Right lobe of liver (tissue), 6 donors: ENCODE results near the gene USP4. TPM values are rescaled to one million over a fixed set of nuclear protein-coding genes. Genes with fewer than 3 reads are reported as not detected.

ENCODE experiments used
- ATAC-seq, 4 donors: fragments of 200-7000 bp; cut with Tn5 transposase; one replicate each; pipeline ENCODE4 v1.9.1; 2020; ENCODE audit warnings: mild to moderate bottlenecking in 4 of 4, moderate library complexity in 4 of 4
- DNase-seq, 3 donors: peaks; one replicate each; pipeline ENCODE4 v3.0.0-alpha.2; 2020
- H3K27ac ChIP-seq, 3 donors: fragments of 200-600 bp; one replicate each; pipeline ENCODE4 v1.8.0; 2022
- H3K27me3 ChIP-seq, 2 donors: fragments of 200-600 bp; one replicate each; pipeline ENCODE4 v1.8.0; 2022
- H3K36me3 ChIP-seq, 4 donors: fragments of 200-600 bp; sonication (generic) in 1 of 4; one replicate each; pipeline versions ENCODE4 v1.5.1 to v1.8.0; 2017 to 2022; ENCODE audit warnings: control low read depth in 1 of 4
- H3K4me1 ChIP-seq, 4 donors: fragments of 200-600 bp; sonication (generic) in 1 of 4; one replicate each; pipeline versions ENCODE4 v1.5.1 to v1.8.0; 2017 to 2022; ENCODE audit warnings: control low read depth in 1 of 4
- H3K4me3 ChIP-seq, 3 donors: fragments of 200-600 bp; one replicate each; pipeline ENCODE4 v1.8.0; 2022
- H3K9me3 ChIP-seq, 4 donors: fragments of 200-600 bp; sonication (generic) in 1 of 4; one replicate each; pipeline versions ENCODE4 v1.5.1 to v1.8.0; 2017 to 2022; ENCODE audit warnings: control low read depth in 1 of 4
- POLR2A ChIP-seq: fragments of 450-650 bp; IDR thresholded peaks from one replicate; pipeline ENCODE4 v1.6.1; 2017; ENCODE audit warnings: antibody characterized with exemption, mild to moderate bottlenecking
- WGBS: methylation state at CpG from one replicate; pipeline ENCODE4 v1.1.6; 2018; ENCODE audit warnings: low coverage, low lambda C conversion rate; ENCODE audit not compliant: insufficient coverage; ENCODE audit errors: missing lambda C conversion rate; 5-methylcytosine and 5-hydroxymethylcytosine counted together
- intact Hi-C, 2 donors: fragments of 100-400 bp; cut with DNase I; formaldehyde crosslinking; loops; one replicate each; pipeline versions ENCODE4 v1.11.2 to v1.14.1; 2022
- total RNA-seq, 6 experiments: library from RNA; depleted of rRNA in 2 of 6; stranded (reverse); fragments of >200 nt in 2 of 6; fragmentation: NEBNext Ultra II Directional in 3 of 6; extraction: Animal tissue kit (Norgen Biotek cat#: 25700) in 3 of 6; gene quantifications; one replicate each; pipeline versions ENCODE4 v1.1.0 to v1.2.4, GENCODE V29; 2016 to 2023
- TF ChIP-seq, protein P1 (sequence below), 4 donors: fragments of 200-600 bp in 3 of 4; fragments of 450-650 bp in 1 of 4; IDR thresholded peaks; one replicate each; pipeline versions ENCODE4 v1.5.1 to v1.8.0; 2016 to 2022; ENCODE audit warnings: antibody characterized with exemption in 4 of 4, mild to moderate bottlenecking in 2 of 4
- donor health status: DM: no; HTN: yes; CAD: no.
- donor health status: DM: no; HTN: no; CAD: no.
- donor health status: DM: no; HTN: no; CAD: no.
- donor health status: DM: no; HTN: yes; CAD: no.
- donor health status: DM: no; HTN: yes; CAD: no.

The USP4 gene
- total RNA-seq, 6 experiments from 2014 or later, result 10.0 to 26.3 (median 22.2) TPM

- peaks cover 0 to 22% (median 3%) of the 10 kb centered on the region in 4 donors for H3K4me1 ChIP-seq
- ATAC-seq, result no peak
- no peak for DNase-seq
- peak; percentile 25 for TF ChIP-seq POLR2A
- TF ChIP-seq, protein P1, sequence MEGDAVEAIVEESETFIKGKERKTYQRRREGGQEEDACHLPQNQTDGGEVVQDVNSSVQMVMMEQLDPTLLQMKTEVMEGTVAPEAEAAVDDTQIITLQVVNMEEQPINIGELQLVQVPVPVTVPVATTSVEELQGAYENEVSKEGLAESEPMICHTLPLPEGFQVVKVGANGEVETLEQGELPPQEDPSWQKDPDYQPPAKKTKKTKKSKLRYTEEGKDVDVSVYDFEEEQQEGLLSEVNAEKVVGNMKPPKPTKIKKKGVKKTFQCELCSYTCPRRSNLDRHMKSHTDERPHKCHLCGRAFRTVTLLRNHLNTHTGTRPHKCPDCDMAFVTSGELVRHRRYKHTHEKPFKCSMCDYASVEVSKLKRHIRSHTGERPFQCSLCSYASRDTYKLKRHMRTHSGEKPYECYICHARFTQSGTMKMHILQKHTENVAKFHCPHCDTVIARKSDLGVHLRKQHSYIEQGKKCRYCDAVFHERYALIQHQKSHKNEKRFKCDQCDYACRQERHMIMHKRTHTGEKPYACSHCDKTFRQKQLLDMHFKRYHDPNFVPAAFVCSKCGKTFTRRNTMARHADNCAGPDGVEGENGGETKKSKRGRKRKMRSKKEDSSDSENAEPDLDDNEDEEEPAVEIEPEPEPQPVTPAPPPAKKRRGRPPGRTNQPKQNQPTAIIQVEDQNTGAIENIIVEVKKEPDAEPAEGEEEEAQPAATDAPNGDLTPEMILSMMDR (IDR thresholded peaks at IDR 0.05), result no peak
- H3K36me3 ChIP-seq, result no peaks in the 10 kb centered on the region
- no peak overlapping the region for H3K4me3 ChIP-seq
- 61% methylated on average over 2 of the region's 3 CpGs for WGBS
- no peaks in the 10 kb centered on the region for H3K27me3 ChIP-seq
- intact Hi-C loops, result no loop called here
- no peaks in the 10 kb centered on the region for H3K9me3 ChIP-seq
- peak overlapping the region in 1 of 3 donors; percentile 23 for H3K27ac ChIP-seq
Measured at GRCh38 chr3:49343163-49343562, 3.3 kb upstream of the USP4 start.

DNA sequence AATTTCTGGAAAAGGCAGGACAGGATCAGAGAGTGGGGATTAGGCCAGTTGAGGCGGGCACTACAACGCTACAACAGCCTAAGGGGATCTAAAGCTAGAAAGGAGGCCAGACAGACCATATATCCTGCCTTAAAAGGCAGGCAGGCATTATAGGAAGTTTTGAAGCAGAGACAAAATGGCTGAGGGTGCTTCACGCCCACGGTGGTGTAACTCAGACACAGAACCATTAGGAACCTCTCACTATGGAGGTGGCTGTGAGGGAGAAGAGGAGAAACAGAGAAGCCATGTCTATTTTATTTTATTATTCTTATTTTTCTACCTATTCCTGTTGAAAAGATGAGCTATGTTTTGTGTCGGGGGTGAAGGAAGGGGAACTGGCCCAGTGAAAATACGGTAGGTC is 2.1 kb upstream of the USP4 start:
- Histone ChIP-seq H3K4me3 (no peak overlapping the region), H3K36me3 (peaks cover 0 to 4% (median 0%) of the 10 kb centered on the region in 4 donors), H3K9me3 (no peaks in the 10 kb centered on the region), H3K4me1 (peaks cover 0 to 22% (median 3%) of the 10 kb centered on the region in 4 donors), H3K27me3 (no peaks in the 10 kb centered on the region), H3K27ac (peak overlapping the region in 2 of 3 donors; percentile 13 to 20)
- ATAC-seq (no peak), DNase-seq (no peak)
- intact Hi-C loops, result no loop called here
- 73% methylated on average over 6 of the region's 6 CpGs for WGBS
- TF ChIP-seq POLR2A, result no peak
- TF ChIP-seq, protein P1 (IDR thresholded peaks at IDR 0.05), result no peak

DNA sequence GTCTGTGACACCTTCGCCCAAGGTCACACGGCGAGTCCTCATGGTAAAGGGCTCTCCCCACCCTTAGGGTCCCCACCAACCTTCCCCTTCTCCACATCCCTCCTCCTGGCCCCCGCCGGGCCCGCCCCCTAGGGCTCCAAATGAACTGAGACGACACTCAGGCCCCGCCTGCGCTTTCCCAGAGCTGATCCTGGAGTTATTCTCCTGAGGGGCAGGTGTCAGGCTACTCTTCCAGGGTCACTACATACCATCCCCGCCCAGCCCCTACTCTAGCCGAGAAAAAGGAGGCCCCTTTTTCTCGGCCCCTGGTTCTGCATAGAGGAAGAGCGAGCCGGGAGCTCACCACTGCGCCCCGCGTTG is 292 bp downstream of the USP4 start:
- peak in 3 of 4 donors; percentile 6 to 14 (median 12) for ATAC-seq
- intact Hi-C loops, result no loop called here
- peaks cover 0 to 24% (median 6%) of the 10 kb centered on the region in 4 donors for H3K36me3 ChIP-seq
- WGBS, result 0% methylated on average over 6 of the region's 17 CpGs
- no peaks in the 10 kb centered on the region for H3K9me3 ChIP-seq
- TF ChIP-seq, protein P1 (IDR thresholded peaks at IDR 0.05), result no peak
- TF ChIP-seq POLR2A, result no peak
- peaks cover 0 to 11% (median 3%) of the 10 kb centered on the region in 4 donors for H3K4me1 ChIP-seq
- H3K4me3 ChIP-seq, result peak overlapping the region; percentile 88 to 93 (median 90)
- peak in 2 of 3 donors; percentile 52 to 68 for DNase-seq
- H3K27ac ChIP-seq, result peak overlapping the region; percentile 86 to 95 (median 86)
- H3K27me3 ChIP-seq, result no peaks in the 10 kb centered on the region

- ATAC-seq, result no peak
- WGBS, result 77% methylated on average over 3 of the region's 5 CpGs
- Histone ChIP-seq H3K4me1 (peaks cover 0 to 5% (median 2%) of the 10 kb centered on the region in 4 donors), H3K27me3 (no peaks in the 10 kb centered on the region), H3K27ac (no peak overlapping the region), H3K9me3 (no peaks in the 10 kb centered on the region), H3K36me3 (peaks cover 0 to 55% (median 13%) of the 10 kb centered on the region in 4 donors), H3K4me3 (no peak overlapping the region)
- intact Hi-C loops, result no loop called here
- DNase-seq, result no peak
- TF ChIP-seq POLR2A, result no peak
- TF ChIP-seq, protein P1 (IDR thresholded peaks at IDR 0.05), result no peak
Measured at GRCh38 chr3:49333916-49334633, 5.8 kb downstream of the USP4 start.
